OCI-LY3 (cell line): ENCODE results near the gene MMP7.

Source experiments
- H2AFZ ChIP-seq: fragments of 200-600, 300-600 bp; shearing (Covaris generic); 2 replicates; pipeline ENCODE4 v1.6.0; 2014; ENCODE audit warnings: antibody characterized with exemption, low read depth, low read length
- H3K27ac ChIP-seq: fragments of 200-600, 300-600 bp; sonication (generic); 2 replicates; pipeline ENCODE4 v1.5.1; 2014; ENCODE audit warnings: mild to moderate bottlenecking, low read length, moderate library complexity, mixed read lengths
- H3K27me3 ChIP-seq: fragments of 200-600, 300-600 bp; sonication (generic); 2 replicates; pipeline ENCODE4 v1.6.1; 2014; ENCODE audit warnings: low read depth, low read length, mixed read lengths
- H3K36me3 ChIP-seq: fragments of 200-600, 300-600 bp; sonication (generic); replicated peaks from 2 replicates; pipeline ENCODE3; 2014; ENCODE audit warnings: low read depth, low read length, mixed read lengths
- H3K4me1 ChIP-seq: fragments of 300-600, 200-600 bp; sonication (generic); 2 replicates; pipeline ENCODE4 v1.6.1; 2014; ENCODE audit warnings: low read length, mixed read lengths
- H3K4me2 ChIP-seq: fragments of 200-600, 300-600 bp; sonication (generic); 2 replicates; pipeline ENCODE4 v1.6.1; 2014; ENCODE audit warnings: low read length, mixed read lengths
- H3K4me3 ChIP-seq: fragments of 300-600, 200-600 bp; sonication (generic); 2 replicates; pipeline ENCODE4 v1.5.1; 2014; ENCODE audit warnings: antibody characterized with exemption, mild to moderate bottlenecking, low read length, moderate library complexity
- H3K79me2 ChIP-seq: fragments of 300-600, 200-600 bp; shearing (Covaris generic); 2 replicates; pipeline ENCODE4 v1.6.1; 2014; ENCODE audit warnings: mild to moderate bottlenecking, low read length, mixed read lengths
- H3K9ac ChIP-seq: fragments of 300-600, 200-600 bp; shearing (Covaris generic); 2 replicates; pipeline ENCODE4 v1.6.0; 2014; ENCODE audit warnings: mild to moderate bottlenecking, low read length, moderate library complexity
- H3K9me3 ChIP-seq: fragments of 200-600, 300-600 bp; shearing (Covaris generic); 2 replicates; pipeline ENCODE4 v1.6.1; 2014; ENCODE audit warnings: low read length, mixed read lengths; ENCODE audit not compliant: insufficient read depth
- H4K20me1 ChIP-seq: fragments of 200-600, 300-600 bp; sonication (generic); 2 replicates; pipeline ENCODE4 v1.6.1; 2016; ENCODE audit warnings: low read length, mixed read lengths; ENCODE audit not compliant: insufficient read depth
- CTCF ChIP-seq: fragments of 200-600, 300-600 bp; sonication (generic); IDR thresholded peaks from 2 replicates; pipeline ENCODE4 v1.5.1; 2014; ENCODE audit warnings: antibody characterized with exemption, low read length, low read depth
- EZH2phosphoT487 ChIP-seq: fragments of 200-600 bp; shearing (Covaris generic); IDR thresholded peaks from 2 replicates; pipeline ENCODE4 v1.6.1; 2018; ENCODE audit warnings: antibody characterized with exemption, mixed run types, low read depth

MMP7 gene

GRCh38 chr11:102499931-102500330 is 30.6 kb downstream of the MMP7 start:
- H3K9ac ChIP-seq: no peak overlapping the region
- H3K36me3 ChIP-seq: no peaks in the 10 kb centered on the region
- H3K27me3 ChIP-seq: peaks cover 10% of the 10 kb centered on the region
- H3K79me2 ChIP-seq: no peaks in the 10 kb centered on the region
- H3K4me1 ChIP-seq: peaks cover 9% of the 10 kb centered on the region
- no peak overlapping the region for H3K4me3 ChIP-seq
- H3K9me3 ChIP-seq: no peaks in the 10 kb centered on the region
- no peak for TF ChIP-seq EZH2phosphoT487
- no peak for TF ChIP-seq CTCF
- no peak overlapping the region for H3K4me2 ChIP-seq
- no peak overlapping the region for H3K27ac ChIP-seq
- no peak overlapping the region for H2AFZ ChIP-seq
- H4K20me1 ChIP-seq: no peaks in the 10 kb centered on the region

- no peaks in the 10 kb centered on the region for H3K36me3 ChIP-seq
- H2AFZ ChIP-seq: no peak overlapping the region
- H3K79me2 ChIP-seq: no peaks in the 10 kb centered on the region
- no peak overlapping the region for H3K27ac ChIP-seq
- no peak for TF ChIP-seq EZH2phosphoT487
- TF ChIP-seq CTCF: no peak
- no peak overlapping the region for H3K4me2 ChIP-seq
- peaks cover 17% of the 10 kb centered on the region for H3K27me3 ChIP-seq
- H3K4me3 ChIP-seq: no peak overlapping the region
- H3K9me3 ChIP-seq: no peaks in the 10 kb centered on the region
- peaks cover 12% of the 10 kb centered on the region for H3K4me1 ChIP-seq
- H3K9ac ChIP-seq: no peak overlapping the region
- H4K20me1 ChIP-seq: no peaks in the 10 kb centered on the region
Measured at GRCh38 chr11:102499151-102499550, 31.4 kb downstream of the MMP7 start.

GRCh38 chr11:102497061-102497460 is 33.5 kb downstream of the MMP7 start:
- TF ChIP-seq CTCF: no peak
- TF ChIP-seq EZH2phosphoT487: no peak
- H3K9ac ChIP-seq: no peak overlapping the region
- H3K4me2 ChIP-seq: no peak overlapping the region
- H3K36me3 ChIP-seq: no peaks in the 10 kb centered on the region
- no peak overlapping the region for H3K4me3 ChIP-seq
- peaks cover 16% of the 10 kb centered on the region for H3K4me1 ChIP-seq
- H3K79me2 ChIP-seq: no peaks in the 10 kb centered on the region
- no peak overlapping the region for H3K27ac ChIP-seq
- H3K27me3 ChIP-seq: peaks cover 30% of the 10 kb centered on the region
- no peaks in the 10 kb centered on the region for H4K20me1 ChIP-seq
- no peak overlapping the region for H2AFZ ChIP-seq
- no peaks in the 10 kb centered on the region for H3K9me3 ChIP-seq

- H4K20me1 ChIP-seq: no peaks in the 10 kb centered on the region
- TF ChIP-seq EZH2phosphoT487 (no peak), CTCF (peak; percentile 68)
- H3K4me1 ChIP-seq: peaks cover 21% of the 10 kb centered on the region
- no peak overlapping the region for H3K27ac ChIP-seq
- peaks cover 38% of the 10 kb centered on the region for H3K27me3 ChIP-seq
- no peaks in the 10 kb centered on the region for H3K36me3 ChIP-seq
- peak overlapping the region; percentile 60 for H3K4me3 ChIP-seq
- H3K9ac ChIP-seq: no peak overlapping the region
- peak overlapping the region; percentile 64 for H3K4me2 ChIP-seq
- no peaks in the 10 kb centered on the region for H3K9me3 ChIP-seq
- H3K79me2 ChIP-seq: no peaks in the 10 kb centered on the region
- no peak overlapping the region for H2AFZ ChIP-seq
Measured at GRCh38 chr11:102495161-102496042, 35.1 kb downstream of the MMP7 start.
